Testis (tissue), 3 donors: ENCODE results near the gene LCNL1. TPM values are rescaled to one million over a fixed set of nuclear protein-coding genes. Genes with fewer than 3 reads are reported as not detected.
A peak's percentile ranks its signal among the peaks of the same experiment; 100 is the strongest.

Source experiments
- DNase-seq: peaks from one replicate; pipeline ENCODE4 v3.0.0-alpha.2; 2019
- H3K27ac ChIP-seq, 2 donors: fragments of 200-600 bp; sonication (generic); one replicate each; pipeline ENCODE4 v1.5.1; 2019
- H3K27me3 ChIP-seq: fragments of 200-600 bp; sonication (generic); one replicate; pipeline ENCODE4 v1.5.1; 2019
- H3K36me3 ChIP-seq: fragments of 200-600 bp; sonication (generic); one replicate; pipeline ENCODE4 v1.5.1; 2017; ENCODE audit warnings: low read depth; ENCODE audit errors: missing control alignments
- H3K4me1 ChIP-seq: fragments of 200-600 bp; sonication (generic); one replicate; pipeline ENCODE4 v1.5.1; 2019
- H3K4me3 ChIP-seq, 2 donors: fragments of 200-600 bp; sonication (generic); one replicate each; pipeline ENCODE4 v1.5.1; 2017 to 2019
- H3K9me3 ChIP-seq: fragments of 200-600 bp; sonication (generic); one replicate; pipeline ENCODE4 v1.5.1; 2017
- CTCF ChIP-seq, 3 experiments: fragments of 450-650 bp in 2 of 3; fragments of 200-600 bp in 1 of 3; sonication (generic) in 1 of 3; IDR thresholded peaks; one replicate each; pipeline ENCODE4 v1.5.1; 2016 to 2019; ENCODE audit warnings: antibody characterized with exemption in 3 of 3, mild to moderate bottlenecking in 2 of 3, moderate library complexity in 1 of 3
- POLR2A ChIP-seq: fragments of 450-650 bp; IDR thresholded peaks from one replicate; pipeline ENCODE4 v1.6.1; 2017; ENCODE audit warnings: antibody characterized with exemption, mild to moderate bottlenecking, moderate library complexity
- WGBS, 2 donors: methylation state at CpG; one replicate each; pipeline ENCODE4 v1.1.5; 2018; 5-methylcytosine and 5-hydroxymethylcytosine counted together
- intact Hi-C: fragments of 100-400 bp; cut with DNase I; formaldehyde crosslinking; loops from one replicate; pipeline ENCODE4 v1.15.1; 2023; ENCODE audit warnings: low total_unique reads
- polyA plus RNA-seq: library from polyadenylated mRNA; stranded (reverse); fragments of 350-450 nt; fragmentation: Illumina TruSeq; extraction: RNeasy Lipid Tissue Mini Kit (QIAGEN cat#74804); gene quantifications from one replicate; pipeline ENCODE4 v1.2.3, GENCODE V29; 2014; ENCODE audit warnings: low read depth, low replicate concordance; ENCODE audit not compliant: insufficient read depth
- total RNA-seq, 2 donors: library from RNA; depleted of rRNA; stranded (reverse); fragments of >200 nt; gene quantifications; one replicate each; pipeline ENCODE4 v1.2.3, GENCODE V29; 2016

LCNL1 gene
- total and polyA plus RNA-seq, 3 donors from 2014 or later: 17.5 to 131 (median 59.3) TPM

- Histone ChIP-seq H3K36me3 (no peaks in the 10 kb centered on the region), H3K27ac (no peak overlapping the region), H3K4me1 (peaks cover 38% of the 10 kb centered on the region), H3K27me3 (no peaks in the 10 kb centered on the region), H3K4me3 (no peak overlapping the region), H3K9me3 (no peaks in the 10 kb centered on the region)
- no peak for DNase-seq
- intact Hi-C loops: no loop called here
- TF ChIP-seq POLR2A: no peak
- TF ChIP-seq CTCF (IDR thresholded peaks at IDR 0.05): no peak
- 96 to 100% methylated on average over 4 of the region's 4 CpGs for WGBS, 2 donors
These were observed 26.2 kb upstream of the LCNL1 start for GRCh38 chr9:136956604-136957003.

- Histone ChIP-seq H3K36me3 (no peaks in the 10 kb centered on the region), H3K9me3 (no peaks in the 10 kb centered on the region), H3K4me3 (no peak overlapping the region), H3K4me1 (peaks cover 38% of the 10 kb centered on the region), H3K27me3 (no peaks in the 10 kb centered on the region), H3K27ac (no peak overlapping the region)
- no peak for DNase-seq
- TF ChIP-seq POLR2A (no peak), CTCF (IDR thresholded peaks at IDR 0.05) (no peak)
- intact Hi-C loops: no loop called here
- WGBS, 2 donors: 96 to 100% methylated on average over 1 of the region's 1 CpG
These were observed 25.3 kb upstream of the LCNL1 start for GRCh38 chr9:136957461-136957860.

- intact Hi-C loops: no loop called here
- Histone ChIP-seq H3K4me1 (peaks cover 38% of the 10 kb centered on the region), H3K27me3 (no peaks in the 10 kb centered on the region), H3K27ac (no peak overlapping the region), H3K9me3 (no peaks in the 10 kb centered on the region), H3K4me3 (no peak overlapping the region), H3K36me3 (no peaks in the 10 kb centered on the region)
- 93 to 96% methylated on average over 5 to 6 of the region's 6 CpGs for whole genome bisulfite sequencing, 2 donors
- no peak for DNase-seq
- no peak for TF ChIP-seq CTCF (IDR thresholded peaks at IDR 0.05)
- no peak for TF ChIP-seq POLR2A
These were observed 24.9 kb upstream of the LCNL1 start for GRCh38 chr9:136957901-136958300.

- Histone ChIP-seq H3K27me3 (no peaks in the 10 kb centered on the region), H3K27ac (peak overlapping the region in 1 of 2 donors; percentile 77), H3K4me1 (peaks cover 42% of the 10 kb centered on the region), H3K9me3 (no peaks in the 10 kb centered on the region), H3K36me3 (no peaks in the 10 kb centered on the region), H3K4me3 (no peak overlapping the region)
- no peak for TF ChIP-seq POLR2A
- TF ChIP-seq CTCF (IDR thresholded peaks at IDR 0.05): no peak
- DNase-seq: no peak
- intact Hi-C loops: no loop called here
- 86 to 87% methylated on average over 5 to 7 of the region's 7 CpGs for WGBS, 2 donors
These were observed 24.3 kb upstream of the LCNL1 start for GRCh38 chr9:136958473-136958872.
